HFFc6 (cell line): ENCODE measurements around the gene ZNF136. TPM values are rescaled to one million over a fixed set of nuclear protein-coding genes. Genes with fewer than 3 reads are reported as not detected.

Experiments
- DNase-seq: peaks from one replicate; pipeline ENCODE4 v3.0.0-alpha.2; 2018
- H3K27ac Mint-ChIP-seq: 2 replicates; pipeline ENCODE4 v1.8.0; 2020; ENCODE audit warnings: mild to moderate bottlenecking, mixed read lengths
- H3K27me3 Mint-ChIP-seq: 2 replicates; pipeline ENCODE4 v1.8.0; 2021; ENCODE audit warnings: mild to moderate bottlenecking, moderate library complexity, mixed read lengths; ENCODE audit not compliant: insufficient read depth
- H3K36me3 Mint-ChIP-seq: 2 replicates; pipeline ENCODE4 v1.8.0; 2021; ENCODE audit warnings: low read depth, mixed read lengths
- H3K4me1 Mint-ChIP-seq: 2 replicates; pipeline ENCODE4 v1.8.0; 2020; ENCODE audit warnings: low read depth, mixed read lengths
- H3K4me3 Mint-ChIP-seq: 2 replicates; pipeline ENCODE4 v1.8.0; 2020; ENCODE audit warnings: mild to moderate bottlenecking, moderate library complexity, mixed read lengths
- H3K9me3 Mint-ChIP-seq: 2 replicates; pipeline ENCODE4 v1.8.0; 2020; ENCODE audit warnings: mild to moderate bottlenecking, mixed read lengths
- long read RNA-seq: library from polyadenylated mRNA; unstranded; transcript quantifications from one replicate; pipeline ENCODE4 v2.0.0, GENCODE V29; 2019
- total RNA-seq, 6 experiments: library from RNA; stranded (reverse); fragmentation: NEBNext Ultra II Directional; extraction: Animal tissue kit (Norgen Biotek cat#: 25700); gene quantifications; 2 replicates in 1 of 6; 3 replicates in 5 of 6; pipeline ENCODE4 v1.2.3, GENCODE V29; 2021
- TF ChIP-seq, protein P1 (sequence below): fragments of 200-600 bp; sonication (generic); IDR thresholded peaks from 2 replicates; pipeline ENCODE4 v1.5.0; 2021; ENCODE audit warnings: antibody characterized with exemption, mild to moderate bottlenecking

Gene ZNF136
- total RNA-seq: 1 to 10 TPM; 2.3 to 6.9 (median 3.0) TPM
- long read RNA-seq, partial matches to known transcripts: 0 of 5 reads
- long read RNA-seq, other reads (novel, unspliced or antisense): 0 of 5 reads

DNA sequence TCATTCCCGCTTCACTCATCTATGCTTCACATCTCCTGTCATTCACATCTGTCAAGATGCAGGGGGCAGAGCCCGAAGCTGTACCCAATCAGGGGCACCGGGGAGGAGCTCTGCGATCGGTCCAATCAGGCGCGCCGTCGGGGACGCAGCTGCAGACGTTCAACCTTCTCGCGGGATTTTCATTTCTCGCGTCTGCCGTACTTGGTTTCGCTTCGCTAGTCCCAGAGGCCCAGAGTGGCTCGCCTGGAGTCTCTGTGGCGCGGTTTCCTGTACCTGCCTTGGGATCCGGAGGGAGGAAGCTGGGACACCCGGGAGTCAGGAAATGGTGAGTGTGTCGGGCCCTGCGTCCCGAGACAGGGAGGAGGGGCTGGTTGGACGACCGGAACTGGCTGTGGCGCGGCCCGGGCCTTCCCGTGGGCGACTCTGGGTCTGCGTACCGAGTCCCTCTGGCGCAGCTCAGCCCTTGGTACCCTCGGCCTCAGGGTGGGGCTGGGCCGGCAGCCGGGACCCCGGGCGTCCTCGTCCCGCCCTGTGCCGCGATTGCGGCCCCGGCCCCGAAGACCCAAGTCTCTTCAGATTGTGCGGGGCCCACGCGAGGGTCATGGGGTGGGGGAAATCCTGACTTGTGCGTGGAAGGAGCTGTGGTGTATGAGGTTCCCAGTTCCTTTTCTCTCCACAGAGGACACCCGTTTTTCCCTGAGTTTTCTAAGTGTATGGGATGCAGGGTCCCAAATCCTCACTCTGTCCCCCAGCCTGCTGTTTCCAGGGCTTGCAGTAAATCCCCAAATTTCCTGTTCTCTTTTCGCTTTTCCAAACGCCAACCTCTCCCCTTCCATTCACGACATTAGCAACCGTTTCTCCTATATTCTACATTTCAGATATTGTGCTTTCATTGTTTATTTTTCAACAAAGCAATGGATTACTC is at the start of gene ZNF136:
Gene ZNF136, plus strand, starts transcription at position 215 of the 925 bp plus-strand sequence. Its CDS starts 108 bp downstream, at position 323.
- TF ChIP-seq, protein P1, sequence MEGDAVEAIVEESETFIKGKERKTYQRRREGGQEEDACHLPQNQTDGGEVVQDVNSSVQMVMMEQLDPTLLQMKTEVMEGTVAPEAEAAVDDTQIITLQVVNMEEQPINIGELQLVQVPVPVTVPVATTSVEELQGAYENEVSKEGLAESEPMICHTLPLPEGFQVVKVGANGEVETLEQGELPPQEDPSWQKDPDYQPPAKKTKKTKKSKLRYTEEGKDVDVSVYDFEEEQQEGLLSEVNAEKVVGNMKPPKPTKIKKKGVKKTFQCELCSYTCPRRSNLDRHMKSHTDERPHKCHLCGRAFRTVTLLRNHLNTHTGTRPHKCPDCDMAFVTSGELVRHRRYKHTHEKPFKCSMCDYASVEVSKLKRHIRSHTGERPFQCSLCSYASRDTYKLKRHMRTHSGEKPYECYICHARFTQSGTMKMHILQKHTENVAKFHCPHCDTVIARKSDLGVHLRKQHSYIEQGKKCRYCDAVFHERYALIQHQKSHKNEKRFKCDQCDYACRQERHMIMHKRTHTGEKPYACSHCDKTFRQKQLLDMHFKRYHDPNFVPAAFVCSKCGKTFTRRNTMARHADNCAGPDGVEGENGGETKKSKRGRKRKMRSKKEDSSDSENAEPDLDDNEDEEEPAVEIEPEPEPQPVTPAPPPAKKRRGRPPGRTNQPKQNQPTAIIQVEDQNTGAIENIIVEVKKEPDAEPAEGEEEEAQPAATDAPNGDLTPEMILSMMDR: no peak
- Mint-ChIP-seq H3K4me3 (peak within 1 kb of the TSS; percentile 95), H3K27ac (peak within 1 kb of the TSS; percentile 96)

DNA sequence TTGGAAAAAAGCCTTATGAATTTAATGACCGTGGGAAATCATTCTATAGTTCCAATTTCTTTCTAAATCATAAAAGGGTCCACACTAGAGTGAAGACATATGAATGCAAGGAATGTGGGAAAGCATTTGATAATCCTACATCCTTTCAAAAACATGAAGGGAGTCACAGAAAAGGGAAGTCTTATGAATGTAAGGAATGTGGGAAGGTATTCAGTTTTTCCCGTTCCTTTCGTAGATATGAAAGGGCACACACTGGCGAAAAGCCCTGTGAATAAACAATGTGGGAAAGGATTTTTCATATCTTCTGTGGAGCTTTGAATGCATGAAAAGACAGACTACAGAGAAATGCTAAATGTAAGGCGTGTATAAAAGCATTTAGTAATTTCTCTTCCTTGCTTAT is 49.8 kb upstream of the ZNF136 start:
- peaks cover 50% of the 10 kb centered on the region for H3K36me3 Mint-ChIP-seq

More for the DNA sequence above, at the start of gene ZNF136:
- Mint-ChIP-seq H3K36me3 (peaks cover 34% of the 10 kb centered on the region), H3K9me3 (peaks cover 3% of the 10 kb centered on the region; the same call in 1 of the 2 replicates), H3K27me3 (no peaks in the 10 kb centered on the region; the same call in 1 of the 2 replicates), H3K4me1 (peaks cover 19% of the 10 kb centered on the region)
- DNase-seq: peak; percentile 93

DNA sequence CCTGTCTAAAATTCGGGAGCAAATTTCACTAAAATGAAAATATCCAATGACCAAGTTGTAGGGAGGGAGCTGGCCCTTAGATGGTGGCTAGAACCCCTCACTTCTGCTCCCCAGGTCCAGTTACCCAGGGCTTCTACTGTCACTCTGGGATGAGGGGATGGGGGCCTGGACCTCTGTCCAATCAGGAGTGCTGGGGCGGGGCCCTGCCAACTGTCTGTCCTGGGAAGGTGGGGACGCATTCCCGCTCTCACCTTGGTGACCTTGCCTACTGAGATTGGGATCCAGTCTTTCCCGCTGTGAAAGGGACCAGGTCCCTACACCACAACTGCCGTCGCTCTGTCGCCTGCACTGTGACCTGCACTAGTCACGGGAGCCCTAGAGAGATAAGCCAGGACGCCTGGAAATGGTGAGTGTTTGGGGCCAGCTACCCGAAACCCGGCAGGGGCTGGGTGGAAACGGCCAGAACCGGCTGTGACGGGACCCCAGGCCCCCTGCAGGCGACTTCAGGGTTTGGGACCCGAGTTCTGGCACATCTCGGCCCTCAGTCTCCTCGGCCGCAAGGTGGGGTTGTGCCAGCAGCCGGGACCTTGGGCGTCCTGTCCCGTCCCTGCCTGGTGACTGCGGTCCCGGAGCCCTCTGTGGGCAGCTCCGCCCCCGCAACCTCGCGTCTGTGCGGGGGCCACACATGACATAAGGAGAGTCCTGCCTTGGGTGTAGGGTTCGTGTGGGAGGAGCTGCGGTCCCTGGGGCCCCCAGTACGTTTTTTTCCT is 45.5 kb upstream of the ZNF136 start:
- TF ChIP-seq, protein P1: no peak
- Mint-ChIP-seq H3K27me3 (no peaks in the 10 kb centered on the region), H3K27ac (no peak overlapping the region), H3K36me3 (peaks cover 27% of the 10 kb centered on the region), H3K9me3 (peaks cover 23% of the 10 kb centered on the region), H3K4me3 (no peak overlapping the region), H3K4me1 (no peaks in the 10 kb centered on the region; the same call in 1 of the 2 replicates)
- DNase-seq: no peak

More for the DNA sequence above, 49.8 kb upstream of the ZNF136 start:
- peaks cover 47% of the 10 kb centered on the region for H3K9me3 Mint-ChIP-seq
- TF ChIP-seq, protein P1: no peak
- peaks cover 6% of the 10 kb centered on the region; the same call in 1 of the 2 replicates for H3K4me1 Mint-ChIP-seq
- DNase-seq: no peak
- H3K27ac Mint-ChIP-seq: no peak overlapping the region
- no peaks in the 10 kb centered on the region for H3K27me3 Mint-ChIP-seq
- 0 out of 2 replicates have a peak overlapping the region, but pooled peaks have one; percentile 4 for H3K4me3 Mint-ChIP-seq

DNA sequence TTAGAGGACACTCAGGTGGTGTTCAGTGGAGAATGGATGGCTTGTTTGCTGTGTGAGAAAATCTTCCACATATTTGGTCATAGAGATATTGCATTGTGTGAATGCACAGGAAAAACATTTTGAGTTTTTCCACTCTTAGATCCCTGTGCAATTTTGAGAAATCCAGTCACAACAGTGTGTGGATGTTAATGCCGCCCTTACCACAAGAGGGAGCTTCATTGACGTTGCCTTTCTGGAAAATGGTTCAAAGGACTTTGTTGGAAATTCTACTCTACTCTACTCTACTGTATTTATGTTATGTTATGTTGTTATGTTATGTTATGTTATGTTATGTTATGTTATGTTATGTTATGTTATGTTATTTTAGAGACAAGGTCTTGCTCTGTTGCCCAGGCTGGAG is 36.2 kb upstream of the ZNF136 start:
- DNase-seq: no peak
- Mint-ChIP-seq H3K27ac (no peak overlapping the region), H3K36me3 (peaks cover 27% of the 10 kb centered on the region), H3K9me3 (peaks cover 38% of the 10 kb centered on the region), H3K27me3 (no peaks in the 10 kb centered on the region; the same call in none of the 2 replicates), H3K4me1 (no peaks in the 10 kb centered on the region), H3K4me3 (no peak overlapping the region)
- TF ChIP-seq, protein P1: peak; percentile 76

GRCh38 chr19:12133069-12133468 is 29.8 kb upstream of the ZNF136 start:
- Mint-ChIP-seq H3K4me3 (no peak overlapping the region), H3K27me3 (no peaks in the 10 kb centered on the region; the same call in none of the 2 replicates), H3K36me3 (peaks cover 79% of the 10 kb centered on the region), H3K4me1 (peaks cover 9% of the 10 kb centered on the region), H3K9me3 (peaks cover 79% of the 10 kb centered on the region), H3K27ac (no peak overlapping the region)
- DNase-seq: peak; percentile 26
- TF ChIP-seq, protein P1: no peak
